ENCODE measurements around the gene KRTAP9-6. TPM values are rescaled to one million over a fixed set of nuclear protein-coding genes. Genes with fewer than 3 reads are reported as not detected.
"Not testable (repeated sequence)": the region's sequence is repeated elsewhere in the genome, so short reads cannot be mapped to it uniquely, and the experiment has no call there.

Gene KRTAP9-6, protein sequence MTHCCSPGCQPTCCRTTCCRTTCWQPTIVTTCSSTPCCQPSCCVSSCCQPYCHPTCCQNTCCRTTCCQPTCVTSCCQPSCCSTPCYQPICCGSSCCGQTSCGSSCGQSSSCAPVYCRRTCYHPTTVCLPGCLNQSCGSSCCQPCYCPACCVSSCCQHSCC
- total RNA-seq (ENCODE audit: low replicate concordance) = not detected in 2 replicates
- long read RNA-seq = 0 reads

GRCh38 chr17:41265078-41265477 lies at the start of gene KRTAP9-6:
TSS of gene KRTAP9-6 (plus strand) at chr17:41265378. CDS start at chr17:41265378, 0 bp downstream.
- Mint-ChIP-seq H3K27me3 (peaks cover 19% of the 10 kb centered on the region), H3K27ac (no peak within 1 kb of the TSS), H3K4me3 (no peak within 1 kb of the TSS), H3K36me3 (no peaks in the 10 kb centered on the region), H3K4me1 (ENCODE audit: unreplicated experiment) (no peaks in the 10 kb centered on the region), H3K9me3 (no peaks in the 10 kb centered on the region)
- TF ChIP-seq, protein P1, sequence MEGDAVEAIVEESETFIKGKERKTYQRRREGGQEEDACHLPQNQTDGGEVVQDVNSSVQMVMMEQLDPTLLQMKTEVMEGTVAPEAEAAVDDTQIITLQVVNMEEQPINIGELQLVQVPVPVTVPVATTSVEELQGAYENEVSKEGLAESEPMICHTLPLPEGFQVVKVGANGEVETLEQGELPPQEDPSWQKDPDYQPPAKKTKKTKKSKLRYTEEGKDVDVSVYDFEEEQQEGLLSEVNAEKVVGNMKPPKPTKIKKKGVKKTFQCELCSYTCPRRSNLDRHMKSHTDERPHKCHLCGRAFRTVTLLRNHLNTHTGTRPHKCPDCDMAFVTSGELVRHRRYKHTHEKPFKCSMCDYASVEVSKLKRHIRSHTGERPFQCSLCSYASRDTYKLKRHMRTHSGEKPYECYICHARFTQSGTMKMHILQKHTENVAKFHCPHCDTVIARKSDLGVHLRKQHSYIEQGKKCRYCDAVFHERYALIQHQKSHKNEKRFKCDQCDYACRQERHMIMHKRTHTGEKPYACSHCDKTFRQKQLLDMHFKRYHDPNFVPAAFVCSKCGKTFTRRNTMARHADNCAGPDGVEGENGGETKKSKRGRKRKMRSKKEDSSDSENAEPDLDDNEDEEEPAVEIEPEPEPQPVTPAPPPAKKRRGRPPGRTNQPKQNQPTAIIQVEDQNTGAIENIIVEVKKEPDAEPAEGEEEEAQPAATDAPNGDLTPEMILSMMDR (conservative IDR thresholded peaks at IDR 0.05) = no peak
- no peak for DNase-seq (ENCODE audit: extremely low spot score, unreplicated experiment)

DNA sequence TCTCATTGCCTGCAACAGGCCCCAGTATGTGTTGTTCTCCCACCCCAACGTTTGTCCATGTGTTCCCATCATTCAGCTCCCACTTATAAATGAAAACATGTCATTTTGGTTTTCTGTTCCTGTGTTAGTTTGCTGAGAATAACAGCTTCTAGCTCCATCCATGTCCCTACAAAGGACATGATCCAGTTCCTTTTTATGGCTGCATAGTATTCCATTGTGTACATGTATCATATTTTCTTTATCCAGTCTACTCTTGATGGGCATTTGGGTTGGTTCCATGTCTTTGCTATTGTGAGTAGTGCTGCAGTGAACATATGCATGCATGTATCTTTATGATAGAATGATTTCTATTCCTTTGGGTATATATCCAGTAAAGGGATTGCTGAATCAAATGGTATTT lies 49.5 kb upstream of the KRTAP9-6 start:
- Mint-ChIP-seq H3K36me3 (no peaks in the 10 kb centered on the region), H3K27ac (no peak overlapping the region), H3K4me3 (no peak overlapping the region), H3K9me3 (no peaks in the 10 kb centered on the region), H3K27me3 (peaks cover 15% of the 10 kb centered on the region), H3K4me1 (ENCODE audit: unreplicated experiment) (peaks cover 3% of the 10 kb centered on the region)
- no peak for DNase-seq (ENCODE audit: extremely low spot score, unreplicated experiment)
- TF ChIP-seq, protein P1 (conservative IDR thresholded peaks at IDR 0.05) = no peak

- Mint-ChIP-seq H3K36me3 (no peaks in the 10 kb centered on the region), H3K9me3 (no peaks in the 10 kb centered on the region), H3K27me3 (peaks cover 19% of the 10 kb centered on the region), H3K27ac (no peak overlapping the region), H3K4me1 (ENCODE audit: unreplicated experiment) (no peaks in the 10 kb centered on the region), H3K4me3 (no peak overlapping the region)
- TF ChIP-seq, protein P1 (conservative IDR thresholded peaks at IDR 0.05) = no peak
- no peak for DNase-seq (ENCODE audit: extremely low spot score, unreplicated experiment)
These were observed 41.4 kb upstream of the KRTAP9-6 start for GRCh38 chr17:41223821-41224220.

- Mint-ChIP-seq H3K9me3 (peaks cover 5% of the 10 kb centered on the region), H3K27ac (no peak overlapping the region), H3K36me3 (no peaks in the 10 kb centered on the region), H3K27me3 (peaks cover 15% of the 10 kb centered on the region), H3K4me1 (ENCODE audit: unreplicated experiment) (no peaks in the 10 kb centered on the region), H3K4me3 (no peak overlapping the region)
- TF ChIP-seq, protein P1 (conservative IDR thresholded peaks at IDR 0.05) = no peak
- DNase-seq (ENCODE audit: extremely low spot score, unreplicated experiment) = no peak
These were observed 39.1 kb upstream of the KRTAP9-6 start for GRCh38 chr17:41226051-41226450.

- not testable (repeated sequence) for H3K4me3 Mint-ChIP-seq; H3K9me3 Mint-ChIP-seq; H3K4me1 Mint-ChIP-seq (ENCODE audit: unreplicated experiment); DNase-seq (ENCODE audit: extremely low spot score, unreplicated experiment); H3K36me3 Mint-ChIP-seq; H3K27ac Mint-ChIP-seq
- H3K27me3 Mint-ChIP-seq = peaks cover 11% of the 10 kb centered on the region
These were observed 38.5 kb upstream of the KRTAP9-6 start, which contains the start of gene KRTAP9-2 for GRCh38 chr17:41226598-41227095. TSS of gene KRTAP9-2 (plus strand) at chr17:41226648. CDS start at chr17:41226655, 7 bp downstream.

DNA sequence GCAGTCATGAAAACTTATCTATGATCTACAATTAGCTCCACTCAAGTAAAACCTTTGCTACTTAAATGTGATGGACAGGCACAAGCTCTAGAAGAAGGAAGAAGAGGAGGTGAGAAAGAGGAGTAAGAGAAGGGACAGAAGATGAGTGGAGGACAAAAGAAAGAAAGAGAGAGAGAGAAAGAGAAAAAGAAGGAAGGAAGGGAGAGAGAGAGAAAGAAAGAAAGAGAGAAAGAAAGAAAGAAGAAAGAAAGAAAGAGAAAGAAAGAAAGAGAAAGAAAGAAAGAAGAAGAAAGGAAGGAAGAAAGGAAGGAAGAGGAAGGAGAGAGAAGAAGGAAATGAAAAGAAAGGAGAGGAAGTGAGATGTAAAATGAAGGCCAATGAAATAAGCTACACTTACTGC lies 35.1 kb upstream of the KRTAP9-6 start:
- Mint-ChIP-seq H3K4me1 (ENCODE audit: unreplicated experiment) (no peaks in the 10 kb centered on the region), H3K27ac (no peak overlapping the region), H3K27me3 (peaks cover 27% of the 10 kb centered on the region), H3K9me3 (peaks cover 5% of the 10 kb centered on the region), H3K4me3 (no peak overlapping the region), H3K36me3 (no peaks in the 10 kb centered on the region)
- no peak for DNase-seq (ENCODE audit: extremely low spot score, unreplicated experiment)
- TF ChIP-seq, protein P1 (conservative IDR thresholded peaks at IDR 0.05) = no peak
